OCI-LY7 (cell line): Measurements from ENCODE around the gene FOXRED1. TPM values are rescaled to one million over a fixed set of nuclear protein-coding genes. Genes with fewer than 3 reads are reported as not detected.

Experiments used
- BruUV-seq: library from RNA; stranded (reverse); fragments of 400-500 nt; replicated peaks from 2 replicates; lab custom pipeline; 2021; lab: Mats Ljungman, UMichigan
- CTCF ChIA-PET: fragments of 300-600 bp; sonication (Branson Sonifier 250); formaldehyde crosslinking; loops from one replicate; lab custom pipeline; 2022; ENCODE audit warnings: antibody characterized with exemption; ENCODE audit not compliant: unreplicated experiment; lab: Charles Lee
- POLR2A ChIA-PET: fragments of 300-600 bp; sonication (Branson Sonifier 250); formaldehyde crosslinking; loops from one replicate; lab custom pipeline; 2022; ENCODE audit warnings: antibody characterized with exemption; lab: Charles Lee
- DNase-seq: peaks from one replicate; pipeline ENCODE4 v3.0.0-alpha.2; 2015; ENCODE audit warnings: low spot score
- H2AFZ ChIP-seq: fragments of 200-600 bp; sonication (generic), shearing (Covaris generic); 2 replicates; pipeline ENCODE4 v1.6.1; 2014; ENCODE audit warnings: mild to moderate bottlenecking, antibody characterized with exemption, low read length, moderate library complexity
- H3K27ac ChIP-seq: fragments of 200-600 bp; sonication (generic); 2 replicates; pipeline ENCODE4 v1.5.1; 2014; ENCODE audit warnings: mixed run types, low read depth, mild to moderate bottlenecking, moderate library complexity, low read length, inconsistent platforms; ENCODE audit not compliant: poor library complexity, severe bottlenecking
- H3K36me3 ChIP-seq: fragments of 200-600 bp; sonication (generic); 2 replicates; pipeline ENCODE4 v1.6.1; 2014; ENCODE audit warnings: mild to moderate bottlenecking, antibody characterized with exemption, low read length, moderate library complexity, mixed read lengths; ENCODE audit not compliant: insufficient read depth
- H3K4me1 ChIP-seq: fragments of 200-600 bp; sonication (generic); 2 replicates; pipeline ENCODE4 v1.5.1; 2014; ENCODE audit warnings: mild to moderate bottlenecking, low read length; ENCODE audit not compliant: insufficient read depth, poor library complexity, severe bottlenecking
- H3K4me2 ChIP-seq: fragments of 200-600 bp; sonication (generic); 2 replicates; pipeline ENCODE4 v1.6.1; 2014; ENCODE audit warnings: mild to moderate bottlenecking, low read length
- H3K4me3 ChIP-seq: fragments of 200-600 bp; sonication (generic); 2 replicates; pipeline ENCODE4 v1.5.1; 2014; ENCODE audit warnings: mild to moderate bottlenecking, low read depth, low read length; ENCODE audit not compliant: poor library complexity, severe bottlenecking
- H3K79me2 ChIP-seq: fragments of 200-600 bp; sonication (generic); 2 replicates; pipeline ENCODE4 v1.6.1; 2016; ENCODE audit warnings: low read depth, mild to moderate bottlenecking, low read length, moderate library complexity, mixed read lengths; ENCODE audit not compliant: insufficient read depth
- H3K9me2 ChIP-seq: fragments of 200-600 bp; sonication (generic); 2 replicates; pipeline ENCODE4 v1.6.1; 2016; ENCODE audit warnings: mild to moderate bottlenecking, low read length, mixed read lengths; ENCODE audit not compliant: insufficient read depth
- H3K9me3 ChIP-seq: fragments of 200-600 bp; sonication (generic); 2 replicates; pipeline ENCODE4 v1.6.1; 2014; ENCODE audit warnings: mild to moderate bottlenecking, mixed run types, low read length, mixed read lengths
- H4K20me1 ChIP-seq: fragments of 200-600 bp; sonication (generic); 2 replicates; pipeline ENCODE4 v1.6.1; 2014; ENCODE audit warnings: mild to moderate bottlenecking, antibody characterized with exemption, low read length, moderate library complexity, mixed read lengths; ENCODE audit not compliant: insufficient read depth
- CTCF ChIP-seq: fragments of 200-600 bp; sonication (generic); conservative IDR thresholded peaks from 2 replicates; pipeline ENCODE4 v1.5.1; 2014; ENCODE audit warnings: mild to moderate bottlenecking, antibody characterized with exemption, low read length, moderate library complexity, mixed read lengths
- EZH2phosphoT487 ChIP-seq: fragments of 200-600 bp; sonication (generic); IDR thresholded peaks from 2 replicates; pipeline ENCODE4 v1.6.1; 2018; ENCODE audit warnings: low read depth, borderline replicate concordance, mild to moderate bottlenecking, mixed run types, antibody characterized with exemption, low read length, moderate library complexity, mixed read lengths
- intact Hi-C: fragments of 100-400 bp; cut with micrococcal nuclease; formaldehyde crosslinking; loops from one replicate; pipeline ENCODE4 v1.10.0; 2022; ENCODE audit not compliant: unreplicated experiment
- total RNA-seq, 2 experiments: library from RNA; depleted of rRNA in 1 of 2; stranded (reverse); fragments of >200 nt in 1 of 2; shearing (Covaris generic) in 1 of 2; gene quantifications; 2 replicates each; pipeline ENCODE4 v1.2.3, GENCODE V29; 2014 to 2022

Gene FOXRED1
- total RNA-seq, 2 experiments from 2014 or later, result 42.5 to 62.4 TPM

- 0 out of 2 replicates have a peak, but pooled peaks cover 5% of the 10 kb centered on the region for H3K9me3 ChIP-seq
- BruUV-seq, result no TSS peak
- TF ChIP-seq CTCF (no peak), EZH2phosphoT487 (no peak)
These were observed 44.9 kb downstream of the FOXRED1 start for GRCh38 chr11:126313826-126314225.

GRCh38 chr11:126317432-126317755, 48.4 kb downstream of the FOXRED1 start:
- Histone ChIP-seq H3K4me2 (no peak overlapping the region), H3K79me2 (no peaks in the 10 kb centered on the region), H3K4me3 (no peak overlapping the region), H3K9me2 (no peaks in the 10 kb centered on the region), H3K4me1 (peaks cover 11% of the 10 kb centered on the region), H3K36me3 (peaks cover 34% of the 10 kb centered on the region), H3K27ac (no peak overlapping the region), H2AFZ (no peak overlapping the region), H4K20me1 (no peaks in the 10 kb centered on the region), H3K9me3 (0 out of 2 replicates have a peak, but pooled peaks cover 5% of the 10 kb centered on the region)
- CTCF ChIA-PET, result no interaction called here
- DNase-seq, result no peak
- no peak for TF ChIP-seq EZH2phosphoT487
- TF ChIP-seq CTCF, result no peak
- POLR2A ChIA-PET, result interaction anchor here (0.6 kb wide), 1 partner anchor 75 kb away, joined by 4 read pairs; no protein-coding TSS in a partner anchor
- no TSS peak for BruUV-seq
- intact Hi-C loops, result no loop called here

More at GRCh38 chr11:126313826-126314225, 44.9 kb downstream of the FOXRED1 start:
- Histone ChIP-seq H3K4me2 (no peak overlapping the region), H4K20me1 (no peaks in the 10 kb centered on the region), H3K4me3 (no peak overlapping the region), H2AFZ (no peak overlapping the region), H3K36me3 (peaks cover 55% of the 10 kb centered on the region), H3K9me2 (no peaks in the 10 kb centered on the region), H3K79me2 (no peaks in the 10 kb centered on the region), H3K4me1 (peaks cover 10% of the 10 kb centered on the region), H3K27ac (no peak overlapping the region)
- intact Hi-C loops, result loop anchor here (5.0 kb wide), 1 partner anchor 678 kb away; no protein-coding TSS in a partner anchor
- POLR2A ChIA-PET, result no interaction called here
- no peak for DNase-seq
- CTCF ChIA-PET, result no interaction called here

GRCh38 chr11:126317756-126318573, 49.0 kb downstream of the FOXRED1 start:
- Histone ChIP-seq H3K9me2 (no peaks in the 10 kb centered on the region), H3K36me3 (peaks cover 31% of the 10 kb centered on the region), H3K4me1 (peaks cover 11% of the 10 kb centered on the region), H3K79me2 (no peaks in the 10 kb centered on the region), H3K27ac (no peak overlapping the region), H2AFZ (no peak overlapping the region), H3K4me3 (no peak overlapping the region), H4K20me1 (no peaks in the 10 kb centered on the region), H3K9me3 (0 out of 2 replicates have a peak, but pooled peaks cover 5% of the 10 kb centered on the region), H3K4me2 (no peak overlapping the region)
- ChIA-PET POLR2A (interaction anchor here (0.5 to 0.8 kb wide), 3 partner anchors 13 to 345 kb away, joined by 3 to 4 read pairs (median 4); no protein-coding TSS in a partner anchor), CTCF (no interaction called here)
- no peak for DNase-seq
- TF ChIP-seq EZH2phosphoT487 (no peak), CTCF (no peak)
- BruUV-seq, result no TSS peak
- intact Hi-C loops, result no loop called here
